DMS153 (cell line): Measurements from ENCODE around the gene SLIT3.

ENCODE experiments used
- DNase-seq: peaks from one replicate; lab custom pipeline; 2025; lab: John Stamatoyannopoulos, UW

Gene SLIT3

DNA sequence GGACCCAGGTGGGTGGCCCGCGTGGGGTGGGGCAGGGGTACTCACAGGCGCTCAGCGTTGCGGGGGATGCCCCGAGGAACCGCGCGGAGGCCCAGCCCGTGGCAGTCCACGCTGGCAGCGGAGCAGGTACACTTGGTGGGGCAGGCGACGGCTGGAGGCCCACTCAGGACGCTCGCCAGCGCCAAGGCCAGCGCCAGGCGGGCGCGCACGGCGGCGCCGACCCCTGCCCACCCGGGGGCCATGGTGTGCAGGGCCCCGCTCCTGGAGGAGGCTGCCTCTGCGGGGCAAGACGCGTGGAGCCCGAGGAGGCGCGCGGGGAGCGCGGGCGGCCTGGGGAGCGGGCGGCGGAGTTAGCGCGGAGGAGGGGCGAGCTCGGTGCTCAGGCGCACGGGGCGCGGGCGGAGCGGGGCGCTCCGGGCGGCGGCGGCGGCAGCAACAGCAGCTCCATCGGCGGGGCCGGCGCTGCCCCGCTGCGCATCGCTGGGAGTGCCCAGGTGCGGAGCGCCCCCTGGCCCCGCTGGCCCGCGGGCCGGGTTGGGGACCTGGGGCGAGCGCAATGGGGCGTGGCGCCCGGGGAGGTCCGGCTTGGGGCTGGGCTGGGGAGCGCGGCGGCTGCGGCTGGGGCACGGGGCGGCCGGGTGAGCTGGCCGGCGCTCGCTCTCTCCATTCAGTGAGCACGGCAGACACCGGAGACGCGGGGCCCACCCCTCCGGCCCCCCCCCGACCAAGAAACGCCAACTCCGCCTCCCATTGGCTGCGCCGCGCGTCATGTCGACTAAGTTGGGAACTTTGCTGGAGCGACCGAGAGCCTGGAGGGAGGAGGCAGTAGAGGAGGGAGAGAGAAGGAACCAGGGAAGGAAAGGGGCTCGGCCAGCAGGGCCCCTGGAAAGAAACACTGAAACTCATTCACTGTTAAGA, at the start of gene SLIT3:
SLIT3 (minus strand) TSS at position 672 of the 918 bp plus-strand sequence; CDS start at position 242, 430 bp downstream.
- no peak for DNase-seq

DNA sequence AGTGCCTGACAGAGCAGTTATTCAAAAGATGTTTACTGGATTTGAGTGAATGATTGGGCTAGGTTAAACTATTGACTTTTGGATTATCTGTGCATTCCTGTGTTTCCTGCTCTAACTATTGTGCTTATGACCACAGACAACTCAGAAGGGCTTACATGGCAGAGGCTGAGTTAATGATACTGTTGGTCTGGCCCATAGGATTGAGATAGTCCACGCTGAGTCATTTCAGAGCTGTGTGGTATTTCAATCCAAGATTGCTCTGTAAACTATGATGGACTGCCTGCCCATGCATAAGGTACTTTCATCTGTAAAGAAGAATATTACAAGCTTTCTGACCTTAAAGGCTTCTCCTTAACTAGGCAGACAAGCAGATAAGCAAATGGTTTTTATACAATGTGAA, 49.1 kb upstream of the SLIT3 start:
- DNase-seq = no peak

DNA sequence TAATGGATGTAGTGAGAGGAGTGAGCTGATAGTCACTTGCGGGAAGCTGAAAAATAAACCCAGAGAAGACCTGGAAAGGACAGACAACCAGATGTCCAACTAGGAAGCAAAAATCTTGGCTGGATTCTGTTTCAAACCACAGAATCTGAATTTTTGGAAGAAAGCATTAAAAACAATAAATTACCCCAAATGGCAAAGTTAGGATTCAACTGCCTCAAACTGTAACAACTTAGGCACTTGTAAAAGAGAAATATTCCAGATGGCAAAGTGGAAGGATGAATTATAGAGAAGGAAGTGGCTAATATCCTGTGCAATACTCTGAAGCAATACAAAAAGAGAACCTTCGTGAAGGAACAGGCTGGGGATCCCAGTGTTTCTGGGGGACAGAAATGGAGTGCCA, 46.8 kb upstream of the SLIT3 start:
- DNase-seq = no peak

DNA sequence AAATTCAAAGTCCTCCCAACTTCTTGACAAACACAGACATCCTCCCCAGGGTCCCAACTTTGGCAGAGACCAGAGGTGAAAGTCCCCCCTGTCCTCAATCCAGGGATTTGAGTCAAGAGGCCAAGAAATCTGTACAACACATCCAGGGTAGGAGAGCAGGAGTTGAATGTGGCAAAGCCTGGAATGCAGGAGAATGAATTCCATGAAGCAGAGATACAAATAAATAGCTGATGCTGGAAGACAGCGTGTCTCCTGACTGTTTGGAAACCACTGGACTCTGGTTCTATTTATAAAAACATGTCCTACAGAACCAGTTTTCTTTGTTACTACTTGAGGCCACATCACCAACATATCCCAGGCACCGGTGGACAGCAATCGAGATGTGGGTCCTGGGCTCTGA, 43.7 kb upstream of the SLIT3 start:
- no peak for DNase-seq

DNA sequence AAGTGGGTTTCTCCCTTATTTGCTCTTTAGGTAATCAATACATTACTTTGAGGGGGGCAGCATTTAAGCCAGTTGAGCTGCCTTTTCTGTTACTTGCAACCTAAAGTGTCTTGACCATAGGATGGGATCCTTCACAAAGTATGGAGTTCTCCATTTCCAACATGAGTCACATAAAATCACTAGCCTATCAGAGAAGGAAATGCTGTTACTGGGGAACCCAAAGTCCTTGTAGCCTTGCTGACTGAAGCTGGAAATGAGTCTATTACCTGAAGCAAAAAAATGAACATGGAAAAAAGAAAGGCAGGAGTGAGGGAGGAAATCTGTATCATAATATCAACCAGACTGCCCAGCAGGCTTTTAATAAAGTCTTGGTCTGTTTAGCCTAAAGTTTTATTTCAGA, 42.8 kb upstream of the SLIT3 start:
- no peak for DNase-seq

DNA sequence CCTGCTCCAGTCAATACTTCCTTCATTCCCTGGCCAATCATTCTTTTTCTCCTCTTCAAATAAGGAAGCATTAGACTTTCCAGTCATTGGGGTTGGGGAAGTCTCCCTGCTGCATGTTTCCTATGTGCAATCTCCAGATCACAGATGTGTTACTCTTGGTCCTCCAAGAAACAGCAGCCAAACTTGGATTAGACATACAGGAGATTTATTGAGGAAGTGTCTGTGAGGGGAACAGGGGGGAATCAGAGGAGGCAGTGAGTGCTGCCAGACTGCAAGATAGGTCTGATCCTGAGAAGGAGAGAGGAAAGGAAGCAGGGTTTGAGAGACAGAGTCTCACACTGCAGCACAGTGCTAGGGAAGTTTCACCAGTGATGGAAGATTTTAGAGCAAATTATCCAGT, 40.6 kb upstream of the SLIT3 start:
- no peak for DNase-seq

DNA sequence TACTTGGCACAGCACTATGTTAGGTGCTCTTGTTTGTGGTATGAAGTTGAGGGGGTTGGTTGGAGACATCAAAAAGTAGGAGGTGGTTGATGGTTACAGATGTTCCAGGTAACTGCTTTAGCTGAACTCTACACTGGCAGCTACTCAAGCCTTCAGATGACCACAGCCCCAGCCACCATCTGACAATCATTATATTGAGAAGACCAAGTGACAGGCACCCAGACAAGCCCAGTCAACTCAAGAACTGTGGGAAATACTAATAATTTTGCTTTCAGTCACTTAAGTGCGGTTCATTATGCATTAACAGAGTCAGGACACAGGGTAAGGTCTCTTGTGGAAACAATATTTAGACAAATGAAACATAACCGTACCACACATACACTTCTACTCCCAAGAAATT, 38.9 kb upstream of the SLIT3 start:
- DNase-seq = no peak

DNA sequence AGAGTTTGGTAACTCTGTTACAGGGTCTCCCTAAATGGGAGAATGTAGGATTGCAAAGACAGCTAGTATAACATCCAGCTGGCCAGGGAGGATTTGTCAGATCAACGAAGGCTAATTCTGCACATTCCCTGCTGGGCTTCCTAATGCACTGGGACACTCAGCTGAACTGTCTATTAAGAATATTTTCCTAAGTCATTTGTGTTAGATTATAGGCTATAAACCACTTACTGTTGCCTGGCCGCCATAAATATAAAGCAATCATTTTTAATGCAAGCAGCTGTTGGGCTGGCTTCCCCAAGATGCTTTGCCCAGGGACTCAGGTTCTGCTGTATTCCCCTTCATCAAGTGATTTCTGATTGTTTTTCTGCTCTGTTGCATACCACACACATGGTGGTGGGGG, 35.3 kb upstream of the SLIT3 start:
- no peak for DNase-seq

DNA sequence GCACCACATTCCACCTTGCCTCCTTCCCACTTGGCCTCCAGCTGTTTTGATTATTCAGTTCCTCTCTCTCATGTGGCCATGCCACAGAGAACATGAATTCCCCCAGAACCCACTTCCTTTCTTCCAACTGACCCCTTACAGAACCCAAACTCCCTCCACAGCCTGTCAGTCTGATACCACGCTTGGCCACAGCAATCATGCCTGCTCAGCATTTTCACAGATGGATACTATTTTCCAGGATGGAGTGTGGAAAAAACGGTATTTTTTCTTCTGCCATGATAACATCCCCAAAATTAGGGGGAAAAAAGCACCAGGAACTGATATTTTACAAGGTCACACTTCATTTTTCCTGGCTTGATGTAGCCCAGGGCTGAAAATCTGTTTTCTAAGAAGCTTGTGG, 34.9 kb upstream of the SLIT3 start:
- DNase-seq = no peak

DNA sequence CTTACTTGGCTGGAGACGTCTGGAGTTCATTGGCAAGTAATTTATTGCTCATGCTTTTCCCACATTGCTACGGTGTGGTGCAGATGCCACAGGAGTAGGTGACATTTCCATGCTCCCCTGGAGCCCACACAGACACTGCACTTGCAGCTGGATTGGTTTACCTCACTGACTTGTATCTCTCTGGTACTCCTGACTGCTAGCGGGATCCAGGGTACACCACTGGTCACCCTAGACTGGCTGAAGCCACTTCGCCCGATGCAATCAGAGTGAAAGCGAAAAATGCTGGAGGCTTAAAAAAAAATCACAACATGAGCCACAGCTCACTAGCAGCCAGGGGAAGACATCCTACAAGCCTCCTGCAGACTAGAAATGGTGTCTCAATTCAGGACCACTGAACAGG, 32.6 kb upstream of the SLIT3 start:
- DNase-seq = no peak

DNA sequence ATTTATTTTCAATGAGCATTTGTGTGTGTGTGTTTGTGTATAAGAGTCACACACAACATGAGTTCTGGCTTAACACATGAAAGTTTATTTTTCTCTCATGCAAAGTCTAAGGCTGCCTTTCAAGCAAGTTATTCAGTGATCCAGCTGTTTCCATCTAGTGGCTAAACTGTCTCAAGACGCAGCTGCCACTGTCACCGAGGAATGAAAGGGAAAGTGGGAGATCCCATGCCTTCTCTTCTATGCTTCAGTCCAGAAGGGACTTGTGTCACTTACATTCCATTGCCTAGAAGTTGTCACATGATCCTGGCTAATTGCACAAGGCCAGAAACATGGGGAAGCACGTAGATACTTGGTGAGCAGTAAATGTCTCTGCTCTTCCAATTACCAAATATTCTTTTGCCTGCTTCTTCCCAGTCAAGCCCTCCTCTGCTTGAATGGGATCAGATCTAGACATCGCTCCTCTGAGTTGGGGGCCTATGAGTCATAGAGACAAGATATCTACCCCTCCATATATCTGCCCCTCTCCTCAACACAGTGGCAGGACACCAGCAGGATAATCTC, 30.4 kb upstream of the SLIT3 start:
- no peak for DNase-seq

DNA sequence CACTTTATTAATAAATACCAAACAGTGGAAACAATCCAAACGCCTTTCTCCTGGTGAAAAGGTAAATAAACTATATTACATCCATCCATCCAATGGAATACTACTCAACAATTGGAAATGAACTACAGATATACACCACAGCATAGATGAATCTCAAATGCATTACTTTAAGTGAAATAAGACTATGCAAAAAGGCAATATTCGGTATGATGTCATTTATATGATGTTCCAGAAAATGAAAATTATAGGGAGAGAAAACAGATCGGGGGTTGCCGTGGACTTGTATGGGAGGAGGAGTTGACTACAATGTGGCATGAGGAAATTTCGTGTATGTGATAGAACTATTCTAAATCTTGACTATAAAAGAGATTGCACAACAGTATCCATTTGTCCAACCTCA, 27.5 kb upstream of the SLIT3 start:
- DNase-seq = no peak

DNA sequence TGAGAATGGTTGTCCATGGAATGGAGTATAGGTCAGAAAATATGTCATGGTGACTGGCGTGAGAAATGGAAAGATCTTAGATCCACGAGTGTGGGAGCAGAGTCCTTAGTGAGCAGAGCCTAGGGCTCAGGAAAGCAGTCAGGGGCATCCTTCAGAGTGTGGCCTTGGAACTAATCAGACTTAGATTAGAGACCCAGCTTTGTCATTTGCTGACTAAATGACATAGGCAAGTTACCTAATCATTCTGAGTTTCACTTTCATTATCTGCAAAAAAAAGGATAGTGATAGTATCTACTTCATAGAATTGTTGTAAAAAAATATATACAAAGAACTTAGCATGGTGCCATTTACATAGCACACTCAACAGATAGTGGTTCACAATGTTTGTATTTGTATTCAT, 24.3 kb upstream of the SLIT3 start:
- no peak for DNase-seq

DNA sequence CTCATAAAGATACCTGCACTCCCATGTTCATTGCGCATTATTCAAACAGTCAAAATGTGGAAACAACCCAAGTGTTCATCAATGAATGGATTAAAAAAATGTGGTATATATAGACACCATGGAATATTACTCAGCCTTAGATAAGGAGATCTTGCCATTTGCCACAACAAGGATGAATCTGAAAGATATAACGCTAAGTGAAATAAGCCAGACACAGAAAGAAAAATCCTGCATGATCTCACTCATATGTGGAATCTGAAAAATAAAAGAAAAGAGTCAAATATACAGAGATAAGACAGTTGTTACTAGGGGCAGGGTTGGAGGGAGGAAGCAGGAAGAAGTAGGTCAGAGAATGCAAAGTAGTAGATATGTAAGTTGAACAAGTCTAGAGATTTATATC, 17.6 kb upstream of the SLIT3 start:
- no peak for DNase-seq

DNA sequence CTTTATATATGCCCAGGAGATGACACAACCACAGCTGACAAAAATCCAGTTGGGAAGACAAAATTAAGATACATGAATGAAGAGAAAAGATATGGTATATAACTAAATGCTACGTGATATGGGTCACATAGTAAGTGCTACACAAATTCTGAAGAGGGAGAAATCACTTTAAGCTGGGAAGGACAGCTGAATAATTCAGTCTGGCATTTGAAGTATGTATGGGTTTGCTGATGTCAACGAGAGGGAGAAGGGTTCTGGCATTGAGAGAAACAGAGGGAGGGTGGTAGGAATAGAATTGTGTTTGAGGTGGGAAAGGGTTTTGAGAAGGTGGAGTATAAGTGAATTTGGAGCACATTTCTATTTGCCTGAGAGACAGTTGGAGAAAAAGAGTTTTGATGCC, 6.7 kb upstream of the SLIT3 start:
- DNase-seq = no peak

DNA sequence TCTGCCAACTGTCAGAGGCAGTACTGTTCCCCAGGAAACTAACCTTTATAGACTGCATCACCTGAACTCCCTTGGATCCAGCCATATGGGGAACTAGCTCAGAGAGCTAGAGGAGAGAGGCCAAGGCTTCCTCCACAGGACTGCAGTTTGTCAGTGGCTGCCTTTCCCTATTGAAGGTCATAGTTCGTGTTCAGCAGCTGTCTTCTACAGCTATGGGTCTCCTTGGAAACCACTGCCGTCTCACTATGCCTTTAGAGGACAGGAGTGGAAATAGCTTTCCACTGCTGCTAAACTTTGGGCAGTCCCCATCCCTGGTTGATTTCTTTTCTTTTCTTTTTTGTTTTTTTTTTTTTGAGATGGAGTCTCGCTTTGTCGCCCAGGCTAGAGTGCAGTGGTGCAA, 4.4 kb upstream of the SLIT3 start:
- DNase-seq = no peak

DNA sequence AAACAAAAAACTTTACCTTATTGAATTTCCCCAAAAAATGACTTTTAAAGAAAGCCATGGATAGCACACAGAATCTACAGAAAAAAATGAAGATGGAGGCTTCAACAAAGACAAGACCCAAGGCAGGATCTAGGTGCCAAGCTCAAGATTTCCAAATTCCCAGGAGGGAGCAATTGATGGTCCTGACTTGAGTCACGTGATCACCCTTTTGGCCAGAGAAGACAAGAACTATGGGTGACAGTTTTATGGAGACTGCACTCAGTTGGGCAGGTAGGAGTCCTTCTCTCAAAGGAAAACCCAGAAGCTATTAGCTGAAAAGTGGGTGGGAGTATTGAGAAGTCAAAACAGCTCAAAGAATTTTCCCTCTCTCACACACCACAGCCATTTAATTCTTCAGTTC, 3.2 kb upstream of the SLIT3 start:
- no peak for DNase-seq

DNA sequence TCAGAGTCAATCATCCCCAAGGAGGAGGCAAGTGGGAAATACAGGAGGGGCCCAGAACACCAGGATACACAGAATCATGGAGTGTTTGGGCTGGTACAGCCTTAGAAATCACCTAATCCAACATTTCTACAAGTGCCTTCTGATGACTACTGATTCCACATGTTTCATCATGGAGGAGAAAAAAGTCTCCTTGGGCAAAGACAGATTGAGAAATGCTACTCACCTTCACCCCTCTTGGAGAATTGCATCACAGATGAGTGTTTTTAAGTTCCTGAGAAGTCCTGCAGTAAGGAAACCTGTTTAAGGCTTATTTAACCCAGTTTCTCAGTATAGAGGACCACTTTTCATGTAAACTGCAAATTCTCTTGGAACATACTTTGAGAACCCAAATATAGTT, 2.2 kb upstream of the SLIT3 start:
- DNase-seq = no peak

DNA sequence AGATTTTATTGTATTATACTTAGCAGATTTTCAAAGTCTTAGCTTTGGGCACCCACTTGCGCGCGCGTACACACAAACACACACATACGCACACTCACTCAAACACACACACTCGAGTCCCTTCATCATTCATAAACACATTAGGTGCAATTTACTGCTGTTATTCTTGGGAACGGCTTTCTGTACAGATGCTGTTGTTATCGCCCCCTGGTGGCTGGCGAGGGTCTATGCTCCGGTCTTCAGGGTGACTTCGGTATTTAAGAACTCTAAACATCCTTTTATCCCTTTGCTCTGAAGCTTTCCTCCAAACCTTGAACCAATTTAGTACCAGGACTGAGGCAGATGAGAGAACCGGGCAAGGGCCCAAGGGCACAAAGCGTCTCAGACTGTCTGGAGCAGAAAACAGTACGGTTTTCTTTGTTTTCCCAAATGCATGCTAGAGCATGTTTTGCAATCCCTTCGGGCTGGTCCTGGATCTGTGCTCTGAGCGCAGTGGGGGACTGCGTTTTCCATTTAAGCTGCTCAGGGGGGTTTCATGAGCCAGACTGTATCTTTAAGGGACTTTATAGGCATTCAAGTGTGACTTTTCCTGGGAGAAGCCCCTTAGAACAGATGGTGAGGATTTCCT, 1.7 kb upstream of the SLIT3 start:
- DNase-seq = no peak

DNA sequence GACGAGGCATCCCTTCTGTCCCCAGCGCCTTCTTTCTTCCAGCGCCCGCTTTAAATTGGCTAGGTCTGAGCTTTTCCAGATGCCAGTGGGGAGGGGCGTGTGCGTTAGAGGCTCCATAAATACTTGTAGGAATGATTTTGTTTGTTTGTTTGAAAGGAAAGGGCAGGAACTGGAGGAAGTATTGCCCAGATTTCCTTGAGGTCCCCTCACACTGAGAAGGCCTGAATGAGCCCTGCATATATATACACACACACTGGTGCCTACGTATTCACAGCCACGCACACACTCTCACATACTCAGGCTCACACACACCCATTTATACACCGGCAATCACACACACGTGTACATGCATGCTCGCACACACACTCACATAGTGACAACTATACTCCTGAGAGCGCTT, 1.0 kb upstream of the SLIT3 start:
- DNase-seq = no peak

DNA sequence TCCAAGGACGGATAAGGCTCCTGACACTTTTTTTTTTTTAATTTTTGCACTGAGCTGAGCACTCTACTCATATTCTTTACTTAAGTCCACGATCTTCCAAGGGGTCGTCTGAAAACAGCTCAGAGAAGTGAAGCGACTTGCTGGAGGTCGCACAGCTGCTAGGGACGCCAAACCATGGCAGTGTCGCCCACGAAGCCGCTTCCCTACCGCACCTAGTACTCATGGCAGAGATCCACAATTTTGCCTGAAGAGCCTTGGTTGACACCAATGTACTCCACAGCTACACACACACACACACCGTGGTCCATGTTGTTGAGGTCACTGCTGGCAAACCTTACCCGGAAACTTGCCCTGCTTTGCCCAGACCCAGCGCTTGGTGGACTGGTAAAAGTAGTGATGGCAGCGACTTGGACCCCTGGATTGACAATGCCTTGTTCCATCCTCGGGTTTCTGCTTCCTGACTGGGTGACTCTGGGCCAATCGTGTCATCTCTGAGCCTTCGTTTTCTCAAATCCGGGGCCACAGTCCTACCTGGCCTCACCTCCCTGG, 521 bp upstream of the SLIT3 start:
- DNase-seq = no peak

DNA sequence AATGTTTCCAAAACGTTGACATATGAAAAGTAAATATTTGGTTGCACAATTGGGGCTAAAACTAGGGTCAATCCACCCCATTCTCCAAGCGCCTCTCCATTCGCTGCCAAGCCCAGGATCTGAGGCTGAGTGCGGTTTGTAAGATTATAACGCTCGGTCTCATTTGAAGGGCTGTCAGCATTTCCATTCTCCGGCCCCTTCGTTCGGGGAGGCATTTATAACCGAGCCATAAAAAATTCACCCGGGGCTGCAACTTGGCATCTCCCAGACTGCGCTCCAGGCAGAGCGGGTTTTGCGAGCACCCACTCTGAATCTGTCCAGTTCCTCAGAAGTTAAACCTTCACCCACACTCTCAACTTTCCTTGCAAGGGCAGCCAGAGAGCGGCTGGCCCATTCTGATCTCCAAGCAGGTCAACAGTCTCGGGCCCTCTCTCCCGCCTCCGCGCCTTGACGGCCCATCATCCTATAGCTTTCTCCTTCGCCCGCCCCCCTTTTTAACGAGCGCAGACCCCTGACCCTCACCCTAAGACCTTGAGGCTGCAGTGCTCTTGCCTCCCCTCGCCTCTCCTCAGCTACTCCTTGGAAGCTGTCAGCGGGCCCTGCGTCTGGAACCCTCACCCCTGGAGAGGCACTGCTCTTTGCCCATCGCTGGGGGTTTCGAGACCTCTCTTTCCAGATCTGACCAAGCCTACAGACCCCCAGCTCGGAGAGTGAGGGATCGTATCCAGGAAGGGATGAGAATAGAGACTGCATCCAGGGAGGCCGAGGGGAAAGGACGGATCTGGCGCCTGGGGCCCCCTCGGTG, 1.1 kb downstream of the SLIT3 start:
- no peak for DNase-seq
